GM23248 (cell line): ENCODE data around the gene VPS25. TPM values are rescaled to one million over a fixed set of nuclear protein-coding genes. Genes with fewer than 3 reads are reported as not detected.
A peak's percentile ranks its signal among the peaks of the same experiment; 100 is the strongest.

Source experiments
- DNase-seq: peaks from one replicate; pipeline ENCODE4 v3.0.0-alpha.2; 2015
- H2AFZ ChIP-seq: fragments of 200-600 bp; sonication (generic); 2 replicates; pipeline ENCODE4 v1.6.1; 2016; ENCODE audit warnings: antibody characterized with exemption
- H3F3A ChIP-seq: fragments of 200-600 bp; sonication (generic); 2 replicates; pipeline ENCODE4 v1.6.1; 2016; ENCODE audit warnings: mild to moderate bottlenecking, antibody characterized with exemption, mixed run types; ENCODE audit not compliant: insufficient read depth
- H3K27ac ChIP-seq: fragments of 200-600 bp; sonication (generic); 2 replicates; pipeline ENCODE4 v1.5.1; 2016; ENCODE audit warnings: mild to moderate bottlenecking
- H3K27me3 ChIP-seq: fragments of 200-600 bp; sonication (generic); replicated peaks from 2 replicates; pipeline ENCODE4 v1.6.1; 2016; ENCODE audit warnings: mild to moderate bottlenecking; ENCODE audit not compliant: insufficient read depth
- H3K36me3 ChIP-seq: fragments of 200-600 bp; sonication (generic); 2 replicates; pipeline ENCODE4 v1.6.1; 2016; ENCODE audit warnings: low read depth, mild to moderate bottlenecking
- H3K4me1 ChIP-seq: fragments of 200-600 bp; sonication (generic); 2 replicates; pipeline ENCODE4 v1.6.1; 2016; ENCODE audit warnings: mild to moderate bottlenecking; ENCODE audit not compliant: insufficient read depth
- H3K4me2 ChIP-seq: fragments of 200-600 bp; sonication (generic); one replicate; pipeline ENCODE4 v1.6.1; 2016; ENCODE audit warnings: mild to moderate bottlenecking; ENCODE audit not compliant: unreplicated experiment
- H3K4me3 ChIP-seq: fragments of 200-600 bp; sonication (generic); 2 replicates; pipeline ENCODE4 v1.5.1; 2016; ENCODE audit warnings: mild to moderate bottlenecking
- H3K79me2 ChIP-seq: fragments of 200-600 bp; sonication (generic); 2 replicates; pipeline ENCODE4 v1.6.1; 2016; ENCODE audit warnings: mild to moderate bottlenecking; ENCODE audit not compliant: insufficient read depth
- H3K9ac ChIP-seq: fragments of 200-600 bp; sonication (generic); 2 replicates; pipeline ENCODE4 v1.6.1; 2016; ENCODE audit warnings: mild to moderate bottlenecking
- H3K9me2 ChIP-seq: fragments of 200-600 bp; sonication (generic); 2 replicates; pipeline ENCODE4 v1.6.1; 2016; ENCODE audit warnings: mixed run types, mild to moderate bottlenecking, moderate library complexity; ENCODE audit not compliant: insufficient read depth
- H3K9me3 ChIP-seq: fragments of 200-600 bp; sonication (generic); one replicate; pipeline ENCODE4 v1.6.1; 2017; ENCODE audit warnings: low read depth
- H4K20me1 ChIP-seq: fragments of 200-600 bp; sonication (generic); 2 replicates; pipeline ENCODE4 v1.6.0; 2016; ENCODE audit not compliant: insufficient read depth
- EZH2 ChIP-seq: fragments of 200-600 bp; sonication (generic); IDR thresholded peaks from 2 replicates; pipeline ENCODE4 v1.6.1; 2018; ENCODE audit warnings: antibody characterized with exemption, mild to moderate bottlenecking; ENCODE audit not compliant: insufficient read depth, poor library complexity, severe bottlenecking
- EZH2phosphoT487 ChIP-seq: fragments of 200-600 bp; sonication (generic); IDR thresholded peaks from 2 replicates; pipeline ENCODE4 v1.6.1; 2018; ENCODE audit warnings: antibody characterized with exemption, moderate library complexity, mild to moderate bottlenecking, low read depth; ENCODE audit not compliant: insufficient read depth
- WGBS, 2 experiments: methylation state at CpG; one replicate each; pipeline ENCODE4 v1.1.6; 2015 to 2017; ENCODE audit warnings: low lambda C conversion rate in 2 of 2, low coverage in 1 of 2; ENCODE audit errors: missing lambda C conversion rate in 2 of 2; 5-methylcytosine and 5-hydroxymethylcytosine counted together
- in situ Hi-C: fragments of 300-500 bp; cut with MboI; formaldehyde crosslinking; loops from 2 replicates; pipeline ENCODE4 v1.15.0; 2020
- microRNA-seq: library from miRNA; unstranded; fragments of <30 nt; microRNA quantifications from one replicate; pipeline ENCODE4, GENCODE V29; 2016; ENCODE audit warnings: borderline number of aligned reads
- polyA plus RNA-seq: library from polyadenylated mRNA; unstranded; fragments of >200 nt; fragmentation: Nextera tagmentation; extraction: Ambion mirVana; gene quantifications from 2 replicates; pipeline ENCODE4 v1.2.1, GENCODE V29; 2016
- small RNA-seq: library from RNA; depleted of rRNA; stranded (forward); fragments of <200 nt; gene quantifications from one replicate; pipeline ENCODE3, GENCODE V24; 2014; ENCODE audit warnings: low read depth, low replicate concordance
- total RNA-seq: library from RNA; depleted of rRNA; stranded (reverse); fragments of >200 nt; shearing (Covaris generic); gene quantifications from 2 replicates; pipeline ENCODE4 v1.2.3, GENCODE V29; 2014; rRNA removed

The VPS25 gene
- total and polyA plus RNA-seq, 2 experiments from 2014 or later, result 96.0 to 103 TPM

DNA sequence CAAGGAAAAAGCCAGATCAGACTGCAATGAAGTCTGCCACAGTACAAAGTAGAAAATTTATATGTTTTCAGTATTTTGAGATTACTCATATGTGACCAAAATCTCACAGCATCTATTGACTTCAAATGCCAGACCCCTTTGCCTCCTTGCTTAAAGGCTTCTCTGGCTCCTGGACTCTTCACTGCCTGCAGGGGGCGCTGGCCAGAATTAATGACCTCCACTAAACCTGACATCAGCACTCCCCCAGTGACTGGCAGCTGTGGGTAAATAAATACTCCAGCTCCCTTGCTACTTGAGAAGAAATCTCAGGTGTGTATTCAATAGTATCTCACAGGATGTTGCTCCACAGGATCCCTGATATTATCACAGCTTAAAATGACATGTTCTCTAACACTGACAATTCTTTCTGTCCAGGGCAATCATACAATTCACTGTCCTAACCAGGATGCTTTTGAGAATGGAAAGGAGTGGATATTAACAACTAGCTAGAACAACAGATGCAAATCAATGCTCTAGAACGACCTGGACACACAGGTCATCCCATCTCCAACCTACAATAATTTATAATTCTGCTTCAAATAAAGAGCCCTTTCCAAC is 46.8 kb downstream of the VPS25 start:
- Histone ChIP-seq H3K4me3 (no peak overlapping the region), H3K4me1 (peaks cover 32% of the 10 kb centered on the region), H2AFZ (no peak overlapping the region), H3K27ac (no peak overlapping the region), H3K9me3 (no peaks in the 10 kb centered on the region), H3K4me2 (no peak overlapping the region), H3K27me3 (no peaks in the 10 kb centered on the region), H3K9me2 (no peaks in the 10 kb centered on the region), H3F3A (peaks cover 51% of the 10 kb centered on the region), H3K36me3 (peaks cover 53% of the 10 kb centered on the region), H3K9ac (no peak overlapping the region), H3K79me2 (peaks cover 53% of the 10 kb centered on the region), H4K20me1 (no peaks in the 10 kb centered on the region)
- in situ Hi-C loops, result no loop called here
- TF ChIP-seq EZH2 (no peak), EZH2phosphoT487 (no peak)
- DNase-seq, result peak; percentile 82
- WGBS, 2 experiments, result 3 to 5% methylated on average over 2 of the region's 2 CpGs

DNA sequence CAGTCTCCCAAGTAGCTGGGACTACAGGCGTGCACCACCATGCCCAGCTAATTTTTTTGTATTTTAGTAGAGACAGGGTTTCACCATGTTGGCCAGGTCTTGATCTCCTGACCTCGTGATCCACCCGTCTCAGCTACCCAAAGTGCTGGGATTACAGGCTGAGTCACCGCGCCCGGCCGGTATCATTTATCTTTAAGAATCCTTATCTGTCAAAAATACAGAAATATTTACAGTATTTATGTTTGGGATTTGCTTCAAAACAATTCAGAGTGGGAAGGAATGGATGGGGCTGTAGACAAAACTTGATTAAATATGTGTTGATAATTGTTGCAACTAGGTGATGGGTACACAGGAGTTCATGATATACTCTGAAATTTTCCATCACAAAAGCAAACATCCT is 47.9 kb downstream of the VPS25 start:
- in situ Hi-C loops, result no loop called here
- DNase-seq, result no peak
- peaks cover 43% of the 10 kb centered on the region for H3K36me3 ChIP-seq

DNA sequence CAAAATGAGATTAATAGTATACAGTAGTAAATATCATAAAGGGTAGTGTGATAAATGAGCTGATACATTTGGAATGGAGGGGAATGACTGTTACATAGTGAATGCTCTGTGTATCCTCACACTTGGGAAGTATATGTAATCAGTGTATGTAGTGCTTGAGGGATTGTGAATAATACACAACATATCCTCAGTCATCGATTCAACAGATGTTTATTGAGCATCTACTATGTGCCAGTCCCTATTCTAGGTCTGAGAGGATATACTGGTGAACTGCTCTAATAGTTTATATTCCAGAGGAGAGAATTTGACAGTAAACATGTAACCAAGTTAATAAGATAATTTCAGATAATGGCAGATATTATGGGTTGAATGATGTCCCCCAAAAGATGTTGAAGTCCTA is 54.2 kb downstream of the VPS25 start:
- no peak overlapping the region for H3K9ac ChIP-seq
- peaks cover 21% of the 10 kb centered on the region for H3K79me2 ChIP-seq
- TF ChIP-seq EZH2phosphoT487 (no peak), EZH2 (no peak)
- WGBS, 2 experiments, result 80 to 93% methylated on average over 1 of the region's 1 CpG
- no peaks in the 10 kb centered on the region for H3K36me3 ChIP-seq
- no peaks in the 10 kb centered on the region for H3K9me3 ChIP-seq
- in situ Hi-C loops, result no loop called here
- peaks cover 10% of the 10 kb centered on the region for H3K4me1 ChIP-seq
- H3K27me3 ChIP-seq, result no peaks in the 10 kb centered on the region
- no peak overlapping the region for H3K4me3 ChIP-seq
- H3K27ac ChIP-seq, result no peak overlapping the region
- no peaks in the 10 kb centered on the region for H3F3A ChIP-seq
- H3K9me2 ChIP-seq, result no peaks in the 10 kb centered on the region
- H4K20me1 ChIP-seq, result no peaks in the 10 kb centered on the region
- H2AFZ ChIP-seq, result no peak overlapping the region
- no peak overlapping the region for H3K4me2 ChIP-seq
- DNase-seq, result no peak

More for the DNA sequence above, 47.9 kb downstream of the VPS25 start:
- H3F3A ChIP-seq, result peaks cover 40% of the 10 kb centered on the region
- WGBS, 2 experiments, result 88 to 91% methylated on average over 7 of the region's 7 CpGs
- H3K4me3 ChIP-seq, result no peak overlapping the region
- peaks cover 25% of the 10 kb centered on the region for H3K4me1 ChIP-seq
- H3K9me3 ChIP-seq, result no peaks in the 10 kb centered on the region
- peaks cover 53% of the 10 kb centered on the region for H3K79me2 ChIP-seq
- no peaks in the 10 kb centered on the region for H4K20me1 ChIP-seq
- TF ChIP-seq EZH2 (no peak), EZH2phosphoT487 (no peak)
- H3K4me2 ChIP-seq, result no peak overlapping the region
- H3K9me2 ChIP-seq, result no peaks in the 10 kb centered on the region
- no peaks in the 10 kb centered on the region for H3K27me3 ChIP-seq
- H3K27ac ChIP-seq, result no peak overlapping the region
- H3K9ac ChIP-seq, result no peak overlapping the region
- no peak overlapping the region for H2AFZ ChIP-seq

Small RNA genes within 50 kb of the gene (microRNA-seq; reads per million reads assigned to microRNA genes)
- not detected for gene MIR6781

Small RNA genes within 50 kb of the gene (small RNA-seq; reads per million reads assigned to genes)
- gene HMGN2P15 (not detected), gene MIR6781 (not detected)

Other genes with a start within 250 kb of the VPS25 start
- gene NAGLU, start 237.2 kb upstream of the VPS25 start, total RNA-seq, result 68.1 and 83.1 TPM in 2 replicates
- 36.8 and 39.4 TPM in 2 replicates for gene NAGLU, start 237.2 kb upstream of the VPS25 start, polyA plus RNA-seq
- 0.76 and 2.3 TPM in 2 replicates for gene HSD17B1, start 220.5 kb upstream of the VPS25 start, total RNA-seq
- gene HSD17B1, start 220.5 kb upstream of the VPS25 start, polyA plus RNA-seq, result 2.6 and 3.0 TPM in 2 replicates
- 19.2 and 22.7 TPM in 2 replicates for gene COASY, start 211.3 kb upstream of the VPS25 start, total RNA-seq
- 50.1 and 56.9 TPM in 2 replicates for gene COASY, start 211.3 kb upstream of the VPS25 start, polyA plus RNA-seq
- 29.3 and 30.8 TPM in 2 replicates for gene MLX, start 206.3 kb upstream of the VPS25 start, total RNA-seq
- 37.0 and 39.3 TPM in 2 replicates for gene MLX, start 206.3 kb upstream of the VPS25 start, polyA plus RNA-seq
- 8.2 and 8.9 TPM in 2 replicates for gene PSMC3IP, start 195.7 kb upstream of the VPS25 start, total RNA-seq
- 11.1 and 12.0 TPM in 2 replicates for gene PSMC3IP, start 195.7 kb upstream of the VPS25 start, polyA plus RNA-seq
- 54.8 and 66.7 TPM in 2 replicates for gene RETREG3, start 164.1 kb upstream of the VPS25 start, total RNA-seq
- 36.3 and 38.0 TPM in 2 replicates for gene RETREG3, start 164.1 kb upstream of the VPS25 start, polyA plus RNA-seq
- 42.5 and 53.0 TPM in 2 replicates for gene TUBG1, start 163.8 kb upstream of the VPS25 start, total RNA-seq
- 91.4 and 95.3 TPM in 2 replicates for gene TUBG1, start 163.8 kb upstream of the VPS25 start, polyA plus RNA-seq
- 12.1 and 14.4 TPM in 2 replicates for gene TUBG2, start 114.2 kb upstream of the VPS25 start, total RNA-seq
- gene TUBG2, start 114.2 kb upstream of the VPS25 start, polyA plus RNA-seq, result 29.8 and 30.9 TPM in 2 replicates
- 19.0 and 32.2 TPM in 2 replicates for gene PLEKHH3, start 96.5 kb upstream of the VPS25 start, total RNA-seq
- gene PLEKHH3, start 96.5 kb upstream of the VPS25 start, polyA plus RNA-seq, result 6.4 and 7.5 TPM in 2 replicates
- 1.1 and 3.5 TPM in 2 replicates for gene CCR10, start 91.6 kb upstream of the VPS25 start, total RNA-seq
- 1.6 and 2.5 TPM in 2 replicates for gene CCR10, start 91.6 kb upstream of the VPS25 start, polyA plus RNA-seq
- gene CNTNAP1, start 90.9 kb upstream of the VPS25 start, total RNA-seq, result 23.3 and 24.5 TPM in 2 replicates
- 3.2 and 3.6 TPM in 2 replicates for gene CNTNAP1, start 90.9 kb upstream of the VPS25 start, polyA plus RNA-seq
- 22.4 and 22.5 TPM in 2 replicates for gene EZH1, start 28.4 kb upstream of the VPS25 start, total RNA-seq
- 19.9 and 22.8 TPM in 2 replicates for gene EZH1, start 28.4 kb upstream of the VPS25 start, polyA plus RNA-seq
- 3.7 TPM in 1 of 2 replicates, not detected in the other for gene RAMP2, start 12.2 kb upstream of the VPS25 start, total RNA-seq
- 2.3 and 2.4 TPM in 2 replicates for gene RAMP2, start 12.2 kb upstream of the VPS25 start, polyA plus RNA-seq
- 3.0 and 3.4 TPM in 2 replicates for gene WNK4, start 7.2 kb downstream of the VPS25 start, total RNA-seq
- 11.4 and 12.6 TPM in 2 replicates for gene WNK4, start 7.2 kb downstream of the VPS25 start, polyA plus RNA-seq
- gene COA3, start 25.3 kb downstream of the VPS25 start, total RNA-seq, result 39.1 and 48.0 TPM in 2 replicates
- 125 TPM in 2 replicates for gene COA3, start 25.3 kb downstream of the VPS25 start, polyA plus RNA-seq
- not detected in 2 replicates for gene CNTD1, start 25.4 kb downstream of the VPS25 start, total RNA-seq
- 0.14 and 0.71 TPM in 2 replicates for gene CNTD1, start 25.4 kb downstream of the VPS25 start, polyA plus RNA-seq
- 134 and 191 TPM in 2 replicates for gene BECN1, start 50.8 kb downstream of the VPS25 start, total RNA-seq
- gene BECN1, start 50.8 kb downstream of the VPS25 start, polyA plus RNA-seq, result 105 and 117 TPM in 2 replicates
- 88.1 and 104 TPM in 2 replicates for gene PSME3, start 59.9 kb downstream of the VPS25 start, total RNA-seq
- gene PSME3, start 59.9 kb downstream of the VPS25 start, polyA plus RNA-seq, result 170 and 176 TPM in 2 replicates
- gene AOC2, start 71.1 kb downstream of the VPS25 start, total RNA-seq, result 0.13 and 0.22 TPM in 2 replicates
- 0.09 and 0.14 TPM in 2 replicates for gene AOC2, start 71.1 kb downstream of the VPS25 start, polyA plus RNA-seq
- 0.13 TPM in 1 of 2 replicates, not detected in the other for gene AOC3, start 77.8 kb downstream of the VPS25 start, total RNA-seq
- 0.05 TPM in 1 of 2 replicates, not detected in the other for gene AOC3, start 77.8 kb downstream of the VPS25 start, polyA plus RNA-seq
- gene G6PC1, start 127.3 kb downstream of the VPS25 start, total RNA-seq, result not detected in 2 replicates
- not detected in 2 replicates for gene G6PC1, start 127.3 kb downstream of the VPS25 start, polyA plus RNA-seq
- 18.1 and 24.9 TPM in 2 replicates for gene AARSD1, start 191.0 kb downstream of the VPS25 start, total RNA-seq
- gene AARSD1, start 191.0 kb downstream of the VPS25 start, polyA plus RNA-seq, result 37.5 and 46.1 TPM in 2 replicates
- not detected in 2 replicates for gene PTGES3L, start 206.6 kb downstream of the VPS25 start, total RNA-seq
- gene PTGES3L, start 206.6 kb downstream of the VPS25 start, polyA plus RNA-seq, result 0.62 and 0.90 TPM in 2 replicates
- gene RUNDC1, start 207.1 kb downstream of the VPS25 start, total RNA-seq, result 6.4 and 8.0 TPM in 2 replicates
- gene RUNDC1, start 207.1 kb downstream of the VPS25 start, polyA plus RNA-seq, result 7.6 and 9.3 TPM in 2 replicates
- 928 and 1,286 TPM in 2 replicates for gene RPL27, start 225.0 kb downstream of the VPS25 start, total RNA-seq
- gene RPL27, start 225.0 kb downstream of the VPS25 start, polyA plus RNA-seq, result 1,038 and 1,095 TPM in 2 replicates
- gene IFI35, start 233.3 kb downstream of the VPS25 start, total RNA-seq, result 21.8 and 27.7 TPM in 2 replicates
- 23.3 and 27.6 TPM in 2 replicates for gene IFI35, start 233.3 kb downstream of the VPS25 start, polyA plus RNA-seq
- 215 and 238 TPM in 2 replicates for gene VAT1, start 248.9 kb downstream of the VPS25 start, total RNA-seq
- gene VAT1, start 248.9 kb downstream of the VPS25 start, polyA plus RNA-seq, result 223 and 243 TPM in 2 replicates